CD8-positive, alpha-beta memory T cell (primary cell): ENCODE results near the gene CARTPT. TPM values are rescaled to one million over a fixed set of nuclear protein-coding genes. Genes with fewer than 3 reads are reported as not detected.

Source experiments
- CTCF ChIA-PET: fragments of 350-600 bp; sonication (Branson Sonifier 250); formaldehyde crosslinking; loops from one replicate; lab custom pipeline; 2021; ENCODE audit warnings: antibody characterized with exemption; lab: Charles Lee
- POLR2A ChIA-PET: fragments of 350-600 bp; sonication (Branson Sonifier 250); formaldehyde crosslinking; loops from one replicate; lab custom pipeline; 2021; ENCODE audit warnings: antibody characterized with exemption; lab: Charles Lee
- DNase-seq, 5 donors: peaks; one replicate each; pipeline versions ENCODE4 v3.0.0 to v3.0.0-alpha.2; 2020 to 2022; ENCODE audit warnings: mixed read lengths in 1 of 5
- H3K27ac ChIP-seq: one replicate; pipeline ENCODE4 v1.7.0; 2013; ENCODE audit warnings: low read depth, mild to moderate bottlenecking, low read length, moderate library complexity
- H3K27me3 ChIP-seq: 2 replicates; pipeline ENCODE4 v1.7.0; 2013; ENCODE audit warnings: low read length, mild to moderate bottlenecking; ENCODE audit not compliant: insufficient read depth, poor library complexity, severe bottlenecking
- H3K36me3 ChIP-seq: 2 replicates; pipeline ENCODE4 v1.7.0; 2013; ENCODE audit warnings: mild to moderate bottlenecking, low read length, moderate library complexity; ENCODE audit not compliant: insufficient read depth
- H3K4me1 ChIP-seq: 2 replicates; pipeline ENCODE4 v1.7.0; 2013; ENCODE audit warnings: mild to moderate bottlenecking, low read length, moderate library complexity; ENCODE audit not compliant: insufficient read depth
- H3K4me3 ChIP-seq: 2 replicates; pipeline ENCODE4 v1.7.0; 2013; ENCODE audit warnings: mild to moderate bottlenecking, low read length
- H3K9me3 ChIP-seq: 2 replicates; pipeline ENCODE4 v1.7.0; 2013; ENCODE audit warnings: mild to moderate bottlenecking, low read length
- H3K27ac Mint-ChIP-seq, 8 donors: one replicate each; pipeline ENCODE4 v1.8.0; 2020 to 2021; ENCODE audit warnings: mixed read lengths in 8 of 8, mild to moderate bottlenecking in 6 of 8, inconsistent platforms in 3 of 8, moderate library complexity in 3 of 8
- H3K27me3 Mint-ChIP-seq, 2 donors: one replicate each; pipeline ENCODE4 v1.8.0; 2020 to 2021; ENCODE audit warnings: mixed read lengths in 2 of 2, mild to moderate bottlenecking in 1 of 2, moderate library complexity in 1 of 2
- H3K36me3 Mint-ChIP-seq, 3 donors: one replicate each; pipeline ENCODE4 v1.8.0; 2020 to 2021; ENCODE audit warnings: mixed read lengths in 3 of 3, inconsistent platforms in 1 of 3, mild to moderate bottlenecking in 1 of 3
- H3K4me1 Mint-ChIP-seq, 3 donors: one replicate each; pipeline ENCODE4 v1.8.0; 2020 to 2021; ENCODE audit warnings: mixed read lengths in 3 of 3, inconsistent platforms in 1 of 3, mild to moderate bottlenecking in 1 of 3
- H3K4me3 Mint-ChIP-seq, 7 donors: one replicate each; pipeline ENCODE4 v1.8.0; 2020 to 2021; ENCODE audit warnings: mixed read lengths in 7 of 7, mild to moderate bottlenecking in 6 of 7, moderate library complexity in 4 of 7, inconsistent platforms in 2 of 7
- H3K9me3 Mint-ChIP-seq, 5 donors: one replicate each; pipeline ENCODE4 v1.8.0; 2020 to 2022; ENCODE audit warnings: mixed read lengths in 5 of 5, mild to moderate bottlenecking in 3 of 5, moderate library complexity in 2 of 5, inconsistent platforms in 1 of 5
- polyA plus RNA-seq: library from polyadenylated mRNA; unstranded; fragments of 300-500 nt; fragmentation: Illumina TruSeq; gene quantifications from one replicate; pipeline ENCODE4 v1.2.3, GENCODE V29; 2021
- total RNA-seq, 2 experiments: library from RNA; stranded (reverse); gene quantifications; one replicate each; pipeline ENCODE4 v1.2.3, GENCODE V29; 2021

CARTPT gene
- total and polyA plus RNA-seq, 3 experiments from 2014 or later, result not detected

DNA sequence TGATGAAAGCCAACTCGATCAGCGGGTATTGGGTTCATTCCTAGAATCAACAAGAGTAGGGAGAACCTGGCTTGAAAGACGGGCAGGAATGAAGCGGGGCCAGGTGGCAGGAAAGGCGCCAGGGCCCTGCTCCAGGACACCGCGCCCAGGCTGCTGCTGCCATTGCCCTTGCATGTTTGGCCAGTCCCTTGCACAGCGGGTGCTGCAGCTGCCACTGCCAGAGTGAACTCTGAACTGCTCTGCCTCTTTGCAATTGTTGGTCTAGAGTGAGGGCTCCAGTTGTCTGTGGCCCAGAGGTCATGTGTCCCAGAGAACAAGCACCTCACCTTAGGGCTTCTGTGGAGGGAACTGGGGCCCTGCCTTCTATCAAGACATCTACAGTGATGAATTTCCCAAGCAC, 24.0 kb upstream of the CARTPT start:
- Mint-ChIP-seq H3K27me3 (peaks cover 2 to 18% of the 10 kb centered on the region in 2 donors), H3K4me3 (no peak overlapping the region)
- H3K9me3 ChIP-seq, result no peaks in the 10 kb centered on the region

DNA sequence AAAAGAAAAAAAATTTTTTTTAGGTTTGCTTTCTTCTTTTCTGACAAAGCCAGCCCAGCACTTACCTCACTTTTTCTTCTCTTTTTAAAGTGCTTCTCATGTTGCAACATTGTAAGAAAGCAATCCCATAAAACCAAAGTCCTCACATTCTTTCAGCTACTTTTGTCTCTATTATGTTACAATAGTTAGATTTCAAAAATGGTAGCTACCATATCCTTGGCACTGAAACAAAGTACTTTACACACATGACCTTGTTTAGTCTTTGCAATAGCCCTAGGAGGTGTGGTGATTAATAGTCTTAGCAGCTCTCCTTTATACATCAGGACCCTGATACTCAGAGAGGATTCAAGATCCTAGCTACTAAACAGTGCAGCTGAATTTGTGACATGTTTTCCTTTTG, 23.5 kb upstream of the CARTPT start:
- Mint-ChIP-seq H3K4me3 (no peak overlapping the region), H3K4me1 (peaks cover 7 to 12% (median 11%) of the 10 kb centered on the region in 3 donors), H3K9me3 (peaks cover 0 to 6% (median 2%) of the 10 kb centered on the region in 5 donors), H3K27ac (no peak overlapping the region), H3K27me3 (peaks cover 2 to 18% of the 10 kb centered on the region in 2 donors), H3K36me3 (peaks cover 0 to 3% (median 0%) of the 10 kb centered on the region in 3 donors)
- no peaks in the 10 kb centered on the region for H3K36me3 ChIP-seq
- no peak for DNase-seq
- no peak overlapping the region for H3K4me3 ChIP-seq
- H3K4me1 ChIP-seq, result peaks cover 5% of the 10 kb centered on the region
- POLR2A ChIA-PET, result no interaction called here
- no peaks in the 10 kb centered on the region for H3K9me3 ChIP-seq
- no peak overlapping the region for H3K27ac ChIP-seq
- CTCF ChIA-PET, result interaction anchor here (1.0 kb wide), 1 partner anchor 10 kb away, joined by 3 read pairs; no protein-coding TSS in a partner anchor
- H3K27me3 ChIP-seq, result no peaks in the 10 kb centered on the region

More for the DNA sequence above, 24.0 kb upstream of the CARTPT start:
- CTCF ChIA-PET, result interaction anchor here (1.0 to 1.5 kb wide), 2 partner anchors 10 kb away, joined by 3 read pairs; no protein-coding TSS in a partner anchor
- H3K4me3 ChIP-seq, result no peak overlapping the region
- H3K36me3 ChIP-seq, result no peaks in the 10 kb centered on the region
- POLR2A ChIA-PET, result no interaction called here
- no peak for DNase-seq
- H3K4me1 ChIP-seq, result peaks cover 5% of the 10 kb centered on the region
- peaks cover 0 to 6% (median 2%) of the 10 kb centered on the region in 5 donors for H3K9me3 Mint-ChIP-seq
- peaks cover 7 to 12% (median 11%) of the 10 kb centered on the region in 3 donors for H3K4me1 Mint-ChIP-seq
- H3K36me3 Mint-ChIP-seq, result peaks cover 0 to 3% (median 0%) of the 10 kb centered on the region in 3 donors
- no peak overlapping the region for H3K27ac ChIP-seq
- no peaks in the 10 kb centered on the region for H3K27me3 ChIP-seq
- H3K27ac Mint-ChIP-seq, result no peak overlapping the region

- H3K27ac ChIP-seq, result no peak overlapping the region
- Mint-ChIP-seq H3K4me1 (peaks cover 7 to 12% (median 11%) of the 10 kb centered on the region in 3 donors), H3K27me3 (peaks cover 2 to 30% of the 10 kb centered on the region in 2 donors), H3K27ac (no peak overlapping the region), H3K9me3 (peaks cover 0 to 6% (median 2%) of the 10 kb centered on the region in 5 donors), H3K4me3 (peak overlapping the region in 3 of 7 donors; percentile 9 to 45 (median 20)), H3K36me3 (peaks cover 0 to 3% (median 0%) of the 10 kb centered on the region in 3 donors)
- no peaks in the 10 kb centered on the region for H3K9me3 ChIP-seq
- H3K27me3 ChIP-seq, result no peaks in the 10 kb centered on the region
- CTCF ChIA-PET, result no interaction called here
- H3K36me3 ChIP-seq, result no peaks in the 10 kb centered on the region
- H3K4me3 ChIP-seq, result no peak overlapping the region
- DNase-seq, result no peak
- POLR2A ChIA-PET, result no interaction called here
- H3K4me1 ChIP-seq, result peaks cover 5% of the 10 kb centered on the region
Observed at GRCh38 chr5:71697967-71698366, 21.1 kb upstream of the CARTPT start.

- peaks cover 3 to 26% of the 10 kb centered on the region in 2 donors for H3K27me3 Mint-ChIP-seq
- CTCF ChIA-PET, result no interaction called here
- Histone ChIP-seq H3K27me3 (no peaks in the 10 kb centered on the region), H3K4me1 (peaks cover 5% of the 10 kb centered on the region), H3K4me3 (no peak overlapping the region), H3K36me3 (no peaks in the 10 kb centered on the region), H3K9me3 (no peaks in the 10 kb centered on the region), H3K27ac (no peak overlapping the region)
- no peak for DNase-seq
- peaks cover 0 to 6% (median 2%) of the 10 kb centered on the region in 5 donors for H3K9me3 Mint-ChIP-seq
- H3K4me1 Mint-ChIP-seq, result peaks cover 7 to 12% (median 10%) of the 10 kb centered on the region in 3 donors
- POLR2A ChIA-PET, result no interaction called here
- peak overlapping the region in 1 of 7 donors; percentile 0 for H3K4me3 Mint-ChIP-seq
- no peak overlapping the region for H3K27ac Mint-ChIP-seq
- peaks cover 0 to 3% (median 0%) of the 10 kb centered on the region in 3 donors for H3K36me3 Mint-ChIP-seq
Observed at GRCh38 chr5:71699233-71699632, 19.8 kb upstream of the CARTPT start.

- no peak overlapping the region for H3K27ac ChIP-seq
- H3K4me3 ChIP-seq, result no peak overlapping the region
- no peaks in the 10 kb centered on the region for H3K36me3 ChIP-seq
- peaks cover 0 to 3% (median 0%) of the 10 kb centered on the region in 3 donors for H3K36me3 Mint-ChIP-seq
- H3K27me3 Mint-ChIP-seq, result peaks cover 3 to 23% of the 10 kb centered on the region in 2 donors
- ChIA-PET CTCF (no interaction called here), POLR2A (no interaction called here)
- no peaks in the 10 kb centered on the region for H3K9me3 ChIP-seq
- DNase-seq, result no peak
- H3K4me1 ChIP-seq, result peaks cover 5% of the 10 kb centered on the region
- H3K4me3 Mint-ChIP-seq, result no peak overlapping the region
- H3K27ac Mint-ChIP-seq, result no peak overlapping the region
- H3K9me3 Mint-ChIP-seq, result peaks cover 0 to 6% (median 2%) of the 10 kb centered on the region in 5 donors
- H3K4me1 Mint-ChIP-seq, result peaks cover 7 to 12% (median 7%) of the 10 kb centered on the region in 3 donors
- H3K27me3 ChIP-seq, result no peaks in the 10 kb centered on the region
Observed at GRCh38 chr5:71699751-71700150, 19.3 kb upstream of the CARTPT start.

- no peaks in the 10 kb centered on the region for H3K9me3 ChIP-seq
- H3K4me3 Mint-ChIP-seq, result no peak overlapping the region
- peaks cover 0 to 6% (median 2%) of the 10 kb centered on the region in 5 donors for H3K9me3 Mint-ChIP-seq
- no peaks in the 10 kb centered on the region for H3K27me3 ChIP-seq
- H3K4me1 Mint-ChIP-seq, result peaks cover 7 to 12% (median 7%) of the 10 kb centered on the region in 3 donors
- no peaks in the 10 kb centered on the region for H3K36me3 ChIP-seq
- H3K4me1 ChIP-seq, result peaks cover 5% of the 10 kb centered on the region
- no peak overlapping the region for H3K4me3 ChIP-seq
- peaks cover 0 to 3% (median 0%) of the 10 kb centered on the region in 3 donors for H3K36me3 Mint-ChIP-seq
- CTCF ChIA-PET, result no interaction called here
- DNase-seq, result no peak
- H3K27me3 Mint-ChIP-seq, result peaks cover 3 to 23% of the 10 kb centered on the region in 2 donors
- no peak overlapping the region for H3K27ac Mint-ChIP-seq
- POLR2A ChIA-PET, result no interaction called here
- no peak overlapping the region for H3K27ac ChIP-seq
Observed at GRCh38 chr5:71700803-71701202, 18.3 kb upstream of the CARTPT start.

DNA sequence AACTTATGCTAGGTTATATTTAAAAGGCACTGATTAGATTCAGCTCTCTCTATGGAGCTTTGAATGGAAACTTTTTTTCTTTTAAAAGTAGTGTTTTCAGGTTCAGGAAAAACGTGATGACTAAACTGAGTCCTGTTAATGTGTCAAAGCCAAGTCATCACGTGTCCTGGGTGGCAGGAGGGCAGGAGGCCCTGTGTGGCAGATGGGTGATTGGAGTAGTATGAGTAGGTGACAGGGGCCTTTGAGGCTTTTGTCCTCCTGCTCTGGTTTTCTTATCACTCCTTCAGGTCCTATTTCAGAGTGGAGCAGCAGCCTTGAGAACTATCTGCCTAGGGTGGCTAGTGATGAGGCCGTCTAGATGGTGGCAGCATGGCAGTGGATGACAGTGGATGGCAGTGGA, 17.7 kb upstream of the CARTPT start:
- no peak overlapping the region for H3K4me3 Mint-ChIP-seq
- ChIA-PET POLR2A (no interaction called here), CTCF (no interaction called here)
- H3K9me3 Mint-ChIP-seq, result peaks cover 0 to 6% (median 2%) of the 10 kb centered on the region in 5 donors
- H3K27ac ChIP-seq, result no peak overlapping the region
- peaks cover 0 to 3% (median 0%) of the 10 kb centered on the region in 3 donors for H3K36me3 Mint-ChIP-seq
- H3K4me1 Mint-ChIP-seq, result peaks cover 7 to 12% (median 7%) of the 10 kb centered on the region in 3 donors
- DNase-seq, result no peak
- H3K4me3 ChIP-seq, result no peak overlapping the region
- no peaks in the 10 kb centered on the region for H3K36me3 ChIP-seq
- H3K9me3 ChIP-seq, result no peaks in the 10 kb centered on the region
- H3K4me1 ChIP-seq, result peaks cover 5% of the 10 kb centered on the region
- H3K27me3 ChIP-seq, result no peaks in the 10 kb centered on the region
- peaks cover 3 to 19% of the 10 kb centered on the region in 2 donors for H3K27me3 Mint-ChIP-seq
- H3K27ac Mint-ChIP-seq, result no peak overlapping the region

DNA sequence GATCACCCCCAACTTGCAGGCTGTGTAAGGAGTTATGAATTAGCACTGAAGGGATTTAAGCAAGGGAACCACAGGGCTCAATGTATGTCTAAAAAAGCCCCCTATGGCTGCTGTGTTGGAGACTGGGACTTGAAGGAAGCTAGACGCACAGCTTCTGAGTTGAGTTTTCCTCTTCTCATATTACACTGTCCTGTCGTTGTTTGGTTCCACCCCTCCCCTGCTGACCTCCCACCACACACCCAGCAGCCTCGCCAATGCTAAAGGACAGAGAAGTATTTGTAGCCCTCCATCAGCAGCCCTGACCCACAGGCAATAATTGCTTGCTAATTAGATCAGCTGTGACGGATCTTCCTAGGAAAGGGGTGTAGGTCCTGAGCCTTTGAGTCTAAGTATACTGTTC, 15.1 kb upstream of the CARTPT start:
- no peak overlapping the region for H3K4me3 ChIP-seq
- DNase-seq, result no peak
- ChIA-PET CTCF (no interaction called here), POLR2A (no interaction called here)
- Mint-ChIP-seq H3K27me3 (peaks cover 3 to 20% of the 10 kb centered on the region in 2 donors), H3K4me3 (no peak overlapping the region), H3K36me3 (no peaks in the 10 kb centered on the region), H3K27ac (no peak overlapping the region), H3K9me3 (peaks cover 0 to 2% (median 0%) of the 10 kb centered on the region in 5 donors), H3K4me1 (no peaks in the 10 kb centered on the region)
- H3K9me3 ChIP-seq, result no peaks in the 10 kb centered on the region
- H3K4me1 ChIP-seq, result no peaks in the 10 kb centered on the region
- H3K36me3 ChIP-seq, result no peaks in the 10 kb centered on the region
- no peak overlapping the region for H3K27ac ChIP-seq
- H3K27me3 ChIP-seq, result no peaks in the 10 kb centered on the region
